Upper lobe of left lung (tissue), 4 donors: ENCODE data around the gene PAQR7.

ENCODE experiments used
- CTCF ChIP-seq, 6 experiments: fragments of 450-650 bp in 4 of 6; fragments of 200-600 bp in 2 of 6; sonication (generic) in 2 of 6; IDR thresholded peaks; one replicate each; pipeline ENCODE4 v1.5.1; 2016 to 2019; ENCODE audit warnings: antibody characterized with exemption in 6 of 6
- EP300 ChIP-seq, 4 donors: sonication (generic); formaldehyde crosslinking; IDR thresholded peaks; one replicate each; pipeline ENCODE4 v1.5.1; 2017; ENCODE audit warnings: antibody characterized with exemption in 4 of 4, control low read depth in 2 of 4
- POLR2A ChIP-seq, 4 donors: fragments of 450-650 bp; IDR thresholded peaks; one replicate each; pipeline ENCODE4 v1.5.1; 2016 to 2017; ENCODE audit warnings: antibody characterized with exemption in 4 of 4, mild to moderate bottlenecking in 2 of 4

GRCh38 chr1:25914074-25914995 is 38.8 kb upstream of the PAQR7 start:
- TF ChIP-seq CTCF (IDR thresholded peaks at IDR 0.05), result no peak
- no peak for TF ChIP-seq POLR2A (IDR thresholded peaks at IDR 0.05)
- TF ChIP-seq EP300 (IDR thresholded peaks at IDR 0.05), result no peak
